OCI-LY3 (cell line): Measurements from ENCODE around the gene STK32A.

Source experiments
- EZH2phosphoT487 ChIP-seq: fragments of 200-600 bp; shearing (Covaris generic); IDR thresholded peaks from 2 replicates; pipeline ENCODE4 v1.6.1; 2018; ENCODE audit warnings: antibody characterized with exemption, mixed run types, low read depth
- TF ChIP-seq, protein P1 (sequence below): fragments of 200-600, 300-600 bp; sonication (generic); IDR thresholded peaks from 2 replicates; pipeline ENCODE4 v1.5.1; 2014; ENCODE audit warnings: antibody characterized with exemption, low read length, low read depth

GRCh38 chr5:147400881-147401280, 166.1 kb downstream of the STK32A start:
- TF ChIP-seq, protein P1, sequence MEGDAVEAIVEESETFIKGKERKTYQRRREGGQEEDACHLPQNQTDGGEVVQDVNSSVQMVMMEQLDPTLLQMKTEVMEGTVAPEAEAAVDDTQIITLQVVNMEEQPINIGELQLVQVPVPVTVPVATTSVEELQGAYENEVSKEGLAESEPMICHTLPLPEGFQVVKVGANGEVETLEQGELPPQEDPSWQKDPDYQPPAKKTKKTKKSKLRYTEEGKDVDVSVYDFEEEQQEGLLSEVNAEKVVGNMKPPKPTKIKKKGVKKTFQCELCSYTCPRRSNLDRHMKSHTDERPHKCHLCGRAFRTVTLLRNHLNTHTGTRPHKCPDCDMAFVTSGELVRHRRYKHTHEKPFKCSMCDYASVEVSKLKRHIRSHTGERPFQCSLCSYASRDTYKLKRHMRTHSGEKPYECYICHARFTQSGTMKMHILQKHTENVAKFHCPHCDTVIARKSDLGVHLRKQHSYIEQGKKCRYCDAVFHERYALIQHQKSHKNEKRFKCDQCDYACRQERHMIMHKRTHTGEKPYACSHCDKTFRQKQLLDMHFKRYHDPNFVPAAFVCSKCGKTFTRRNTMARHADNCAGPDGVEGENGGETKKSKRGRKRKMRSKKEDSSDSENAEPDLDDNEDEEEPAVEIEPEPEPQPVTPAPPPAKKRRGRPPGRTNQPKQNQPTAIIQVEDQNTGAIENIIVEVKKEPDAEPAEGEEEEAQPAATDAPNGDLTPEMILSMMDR = no peak
- no peak for TF ChIP-seq EZH2phosphoT487
